Pancreas (tissue), 10 donors: Measurements from ENCODE around the gene TMEM269. TPM values are rescaled to one million over a fixed set of nuclear protein-coding genes. Genes with fewer than 3 reads are reported as not detected.

ENCODE experiments used
- ATAC-seq, 4 donors: fragments of 200-7000 bp; cut with Tn5 transposase; one replicate each; pipeline versions ENCODE4 v1.8.0 to v1.9.1; 2020; ENCODE audit warnings: mild to moderate bottlenecking in 4 of 4, moderate library complexity in 4 of 4
- DNase-seq, 6 donors: peaks; one replicate each; pipeline ENCODE4 v3.0.0-alpha.2; 2020
- FAIRE-seq: peaks from 2 replicates; lab custom pipeline; 2012; peaks lifted over from hg19 to GRCh38; lab: Jason Lieb, UNC
- H3K27ac ChIP-seq, 4 donors: fragments of 200-600 bp; sonication (generic); 1 replicate in 3 of 4; 2 replicates in 1 of 4; pipeline versions ENCODE4 v1.5.0 to v1.8.0; 2020
- H3K27me3 ChIP-seq, 4 donors: fragments of 200-600 bp; one replicate each; pipeline ENCODE4 v1.8.0; 2021
- H3K36me3 ChIP-seq, 3 donors: fragments of 200-600 bp; sonication (generic) in 1 of 3; one replicate each; pipeline versions ENCODE4 v1.5.0 to v1.8.0; 2020 to 2021
- H3K4me1 ChIP-seq, 3 donors: fragments of 200-600 bp; one replicate each; pipeline ENCODE4 v1.8.0; 2021
- H3K4me3 ChIP-seq, 4 donors: fragments of 200-600 bp; sonication (generic) in 2 of 4; one replicate each; pipeline versions ENCODE4 v1.5.0 to v1.8.0; 2020 to 2021
- H3K9me3 ChIP-seq, 4 donors: fragments of 200-600 bp; one replicate each; pipeline ENCODE4 v1.8.0; 2021
- CTCF ChIP-seq, 4 donors: fragments of 200-600 bp; sonication (generic) in 3 of 4; IDR thresholded peaks; one replicate each; pipeline versions ENCODE4 v1.5.0 to v1.8.0; 2021; ENCODE audit warnings: antibody characterized with exemption in 4 of 4
- WGBS, 2 donors: extraction: QIAGEN DNeasy Blood & Tissue Kit; methylation state at CpG; one replicate each; pipeline ENCODE4 v1.1.7; 2013; 5-methylcytosine and 5-hydroxymethylcytosine counted together
- intact Hi-C, 3 donors: fragments of 100-400 bp; cut with DNase I; formaldehyde crosslinking; loops; one replicate each; pipeline versions ENCODE4 v1.11.1 to v1.14.2; 2022
- polyA plus RNA-seq, 2 donors: library from polyadenylated mRNA; stranded (reverse); fragments of 200-250 nt; gene quantifications; one replicate each; pipeline ENCODE4 v1.2.3, GENCODE V29; 2013
- total RNA-seq, 6 donors: library from RNA; stranded (reverse); fragmentation: NEBNext Ultra II Directional in 4 of 6; extraction: Animal tissue kit (Norgen Biotek cat#: 25700) in 4 of 6; gene quantifications; one replicate each; pipeline versions ENCODE4 v1.2.1 to v1.2.4, GENCODE V29; 2021 to 2023
- donor health status: healthy with polysubstance abuse.
- donor health status: DM: no; HTN: no; CAD: no; lungs with moderate emphysema.
- donor health status: DM: no; HTN: no; CAD: no.
- donor health status: control.
- donor health status: control.
- donor health status: Bipolar disorder and iron deficiency.
- donor health status: DM: yes; HTN: yes; CAD: no.
- donor health status: DM: no; HTN: no; CAD: no.
- donor health status: DM: no; HTN: no; CAD: no.
- donor health status: DM: yes; HTN: yes; CAD: no.

The TMEM269 gene
- total and polyA plus RNA-seq, 8 donors, result 0.04 to 0.35 (median 0.21) TPM; not detected in 4

GRCh38 chr1:42846257-42847110 lies 61.7 kb downstream of the TMEM269 start, which contains the start of gene ZNF691:
Gene ZNF691 (plus strand): TSS chr1:42846613. CDS start chr1:42849659, 3,046 bp downstream.
- no peaks in the 10 kb centered on the region for H3K9me3 ChIP-seq
- intact Hi-C loops, result no loop called here
- ATAC-seq, result peak; percentile 99 to 100 (median 100)
- peak within 1 kb of the TSS in 3 of 4 donors; percentile 53 to 60 (median 55) for H3K27ac ChIP-seq
- FAIRE-seq, result peak; percentile 83
- 1% methylated on average over 48 to 50 of the region's 50 CpGs for WGBS, 2 donors
- no peaks in the 10 kb centered on the region for H3K27me3 ChIP-seq
- peaks cover 0 to 13% (median 8%) of the 10 kb centered on the region in 3 donors for H3K4me1 ChIP-seq
- DNase-seq, result peak; percentile 86 to 95 (median 92)
- peak in 1 of 4 donors; percentile 23 for TF ChIP-seq CTCF (IDR thresholded peaks at IDR 0.05)
- peaks cover 0 to 5% (median 0%) of the 10 kb centered on the region in 3 donors for H3K36me3 ChIP-seq
- peak within 1 kb of the TSS; percentile 75 to 95 (median 90) for H3K4me3 ChIP-seq

DNA sequence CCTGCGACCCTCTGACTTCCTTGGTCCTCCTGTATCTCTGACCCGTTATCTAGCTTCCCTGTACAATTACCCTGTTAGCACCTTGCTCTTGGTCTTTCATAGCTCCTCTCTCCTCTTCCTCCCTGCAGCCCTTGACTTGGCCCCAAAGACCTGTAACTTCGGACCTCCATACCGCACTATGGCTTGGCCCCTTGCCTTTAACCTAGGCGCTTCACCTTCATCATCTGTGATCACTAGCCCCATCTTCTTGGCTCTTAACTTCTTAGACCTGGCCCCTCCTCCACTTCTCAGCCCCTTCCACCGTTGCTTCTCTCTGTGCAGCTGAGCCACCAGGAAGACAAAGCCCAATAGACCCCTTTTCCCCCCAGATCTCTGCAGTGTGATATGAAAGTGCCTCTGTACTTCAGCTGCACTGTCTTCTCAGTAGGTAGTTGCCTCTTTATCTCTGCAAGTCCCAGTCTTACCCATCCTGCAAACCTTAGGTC lies 62.4 kb downstream of the TMEM269 start:
- WGBS, 2 donors, result 11 to 12% methylated on average over 6 of the region's 6 CpGs
- ATAC-seq (no peak), DNase-seq (no peak), FAIRE-seq (no peak)
- peaks cover 0 to 13% (median 8%) of the 10 kb centered on the region in 3 donors for H3K4me1 ChIP-seq
- H3K27ac ChIP-seq, result no peak overlapping the region
- H3K4me3 ChIP-seq, result peak overlapping the region; percentile 75 to 95 (median 90)
- no peak for TF ChIP-seq CTCF (IDR thresholded peaks at IDR 0.05)
- H3K9me3 ChIP-seq, result no peaks in the 10 kb centered on the region
- intact Hi-C loops, result no loop called here
- peaks cover 0 to 6% (median 0%) of the 10 kb centered on the region in 3 donors for H3K36me3 ChIP-seq
- H3K27me3 ChIP-seq, result no peaks in the 10 kb centered on the region

GRCh38 chr1:42847721-42848460 lies 63.1 kb downstream of the TMEM269 start:
- H3K9me3 ChIP-seq, result no peaks in the 10 kb centered on the region
- peak overlapping the region in 1 of 4 donors; percentile 93 for H3K4me3 ChIP-seq
- H3K27me3 ChIP-seq, result no peaks in the 10 kb centered on the region
- peaks cover 0 to 6% (median 0%) of the 10 kb centered on the region in 3 donors for H3K36me3 ChIP-seq
- FAIRE-seq (no peak), DNase-seq (no peak), ATAC-seq (no peak)
- TF ChIP-seq CTCF (IDR thresholded peaks at IDR 0.05), result no peak
- H3K27ac ChIP-seq, result no peak overlapping the region
- WGBS, 2 donors, result 73 to 77% methylated on average over 6 of the region's 6 CpGs
- intact Hi-C loops, result no loop called here
- H3K4me1 ChIP-seq, result peaks cover 0 to 13% (median 8%) of the 10 kb centered on the region in 3 donors

GRCh38 chr1:42848823-42849537 lies 64.2 kb downstream of the TMEM269 start:
- no peak overlapping the region for H3K4me3 ChIP-seq
- H3K36me3 ChIP-seq, result peaks cover 0 to 6% (median 0%) of the 10 kb centered on the region in 3 donors
- no peak for ATAC-seq
- 96% methylated on average over 2 of the region's 2 CpGs for WGBS, 2 donors
- FAIRE-seq, result no peak
- H3K27me3 ChIP-seq, result no peaks in the 10 kb centered on the region
- intact Hi-C loops, result no loop called here
- no peak for DNase-seq
- TF ChIP-seq CTCF (IDR thresholded peaks at IDR 0.05), result no peak
- peaks cover 0 to 13% (median 8%) of the 10 kb centered on the region in 3 donors for H3K4me1 ChIP-seq
- no peak overlapping the region for H3K27ac ChIP-seq
- no peaks in the 10 kb centered on the region for H3K9me3 ChIP-seq
